ENCODE data around the gene PGLYRP3.
A peak's percentile ranks its signal among the peaks of the same experiment; 100 is the strongest.

PGLYRP3 gene

GRCh38 chr1:153262462-153263157 lies 50.1 kb downstream of the PGLYRP3 start:
- no peak overlapping the region for H3K27ac ChIP-seq
- peak overlapping the region; percentile 53 for H3K4me3 ChIP-seq (ENCODE audit: low read depth, low read length)
- no peaks in the 10 kb centered on the region for H3K36me3 ChIP-seq
- no peak for DNase-seq
- H3K9me3 ChIP-seq (ENCODE audit: severe bottlenecking) = peaks cover 9% of the 10 kb centered on the region
- peaks cover 28% of the 10 kb centered on the region for H3K27me3 ChIP-seq (ENCODE audit: insufficient read depth, low read depth, severe bottlenecking)
- TF ChIP-seq CTCF (IDR thresholded peaks at IDR 0.05; ENCODE audit: low read depth, low read length) = no peak

GRCh38 chr1:153262070-153262366 lies 50.7 kb downstream of the PGLYRP3 start:
- DNase-seq = no peak
- H3K36me3 ChIP-seq = no peaks in the 10 kb centered on the region
- peak overlapping the region; percentile 53 for H3K4me3 ChIP-seq (ENCODE audit: low read depth, low read length)
- H3K27me3 ChIP-seq (ENCODE audit: insufficient read depth, low read depth, severe bottlenecking) = peaks cover 28% of the 10 kb centered on the region
- H3K9me3 ChIP-seq (ENCODE audit: severe bottlenecking) = peaks cover 9% of the 10 kb centered on the region
- no peak overlapping the region for H3K27ac ChIP-seq
- TF ChIP-seq CTCF (IDR thresholded peaks at IDR 0.05; ENCODE audit: low read depth, low read length) = no peak

DNA sequence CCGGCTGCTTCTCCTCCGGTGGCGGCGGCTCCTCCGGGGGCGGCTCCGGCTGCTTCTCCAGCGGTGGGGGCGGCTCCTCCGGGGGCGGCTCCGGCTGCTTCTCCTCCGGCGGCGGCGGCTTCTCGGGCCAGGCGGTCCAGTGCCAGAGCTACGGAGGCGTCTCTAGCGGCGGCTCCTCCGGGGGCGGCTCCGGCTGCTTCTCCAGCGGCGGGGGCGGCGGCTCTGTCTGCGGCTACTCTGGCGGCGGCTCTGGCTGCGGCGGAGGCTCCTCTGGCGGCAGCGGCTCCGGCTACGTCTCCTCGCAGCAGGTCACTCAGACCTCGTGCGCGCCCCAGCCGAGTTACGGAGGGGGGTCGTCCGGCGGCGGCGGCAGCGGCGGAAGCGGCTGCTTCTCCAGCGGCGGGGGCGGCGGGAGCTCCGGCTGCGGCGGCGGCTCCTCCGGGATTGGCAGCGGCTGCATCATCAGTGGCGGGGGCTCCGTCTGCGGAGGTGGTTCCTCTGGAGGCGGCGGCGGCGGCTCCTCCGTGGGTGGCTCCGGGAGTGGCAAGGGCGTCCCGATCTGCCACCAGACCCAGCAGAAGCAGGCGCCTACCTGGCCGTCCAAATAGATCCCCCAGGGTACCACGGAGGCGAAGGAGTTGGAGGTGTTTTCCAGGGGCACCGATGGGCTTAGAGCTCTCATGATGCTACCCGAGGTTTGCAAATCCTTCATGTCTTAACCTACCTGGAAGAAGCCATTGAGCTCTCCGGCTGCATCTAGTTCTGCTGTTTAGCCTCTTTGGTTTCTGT lies 51.3 kb downstream of the PGLYRP3 start:
- Histone ChIP-seq H3K9me3 (ENCODE audit: severe bottlenecking) (peaks cover 7% of the 10 kb centered on the region), H3K4me3 (ENCODE audit: low read depth, low read length) (peak overlapping the region; percentile 53), H3K27ac (no peak overlapping the region), H3K27me3 (ENCODE audit: insufficient read depth, low read depth, severe bottlenecking) (peaks cover 28% of the 10 kb centered on the region), H3K36me3 (no peaks in the 10 kb centered on the region)
- DNase-seq = peak; percentile 75
- TF ChIP-seq CTCF (IDR thresholded peaks at IDR 0.05; ENCODE audit: low read depth, low read length) = no peak

- peaks cover 5% of the 10 kb centered on the region for H3K9me3 ChIP-seq (ENCODE audit: severe bottlenecking)
- no peaks in the 10 kb centered on the region for H3K36me3 ChIP-seq
- peaks cover 28% of the 10 kb centered on the region for H3K27me3 ChIP-seq (ENCODE audit: insufficient read depth, low read depth, severe bottlenecking)
- H3K27ac ChIP-seq = no peak overlapping the region
- TF ChIP-seq CTCF (IDR thresholded peaks at IDR 0.05; ENCODE audit: low read depth, low read length) = no peak
- peak overlapping the region; percentile 53 for H3K4me3 ChIP-seq (ENCODE audit: low read depth, low read length)
- DNase-seq = peak; percentile 56
Measured at GRCh38 chr1:153260585-153261280, 52.0 kb downstream of the PGLYRP3 start.

DNA sequence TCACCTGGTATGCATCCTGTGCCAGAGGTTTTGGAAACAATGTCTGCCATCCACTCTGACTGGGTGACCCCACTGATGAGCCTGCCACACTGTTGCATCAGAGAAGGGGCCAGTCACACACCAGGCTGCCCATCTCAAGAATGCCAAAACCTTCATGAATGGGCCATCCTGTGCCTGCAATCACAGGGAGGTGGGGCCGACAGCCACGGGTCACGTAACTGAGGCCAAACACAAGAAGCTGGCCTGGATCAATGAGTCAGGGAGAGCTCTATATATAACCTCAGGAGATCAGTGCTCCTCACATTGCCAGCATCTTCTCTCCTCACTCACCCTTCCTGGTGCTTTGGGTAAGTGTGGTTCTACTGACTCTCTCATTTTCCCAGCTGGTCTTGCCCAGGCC lies 53.4 kb downstream of the PGLYRP3 start, which contains the start of gene LORICRIN:
LORICRIN (plus strand) TSS at position 301 of the 400 bp plus-strand sequence. CDS start 1,263 bp downstream, outside the sequence.
- no peak for DNase-seq
- no peak within 1 kb of the TSS for H3K4me3 ChIP-seq (ENCODE audit: low read depth, low read length)
- TF ChIP-seq CTCF (IDR thresholded peaks at IDR 0.05; ENCODE audit: low read depth, low read length) = no peak
- no peaks in the 10 kb centered on the region for H3K36me3 ChIP-seq
- H3K9me3 ChIP-seq (ENCODE audit: severe bottlenecking) = no peaks in the 10 kb centered on the region
- H3K27me3 ChIP-seq (ENCODE audit: insufficient read depth, low read depth, severe bottlenecking) = peaks cover 28% of the 10 kb centered on the region
- no peak within 1 kb of the TSS for H3K27ac ChIP-seq
